K562 (cell line): ENCODE data around the gene EGR4. TPM values are rescaled to one million over a fixed set of nuclear protein-coding genes. Genes with fewer than 3 reads are reported as not detected.

Experiments
- ATAC-seq: fragments of 200-7000 bp; cut with Tn5 transposase; 3 replicates; pipeline ENCODE4 v1.9.1; 2020; ENCODE audit warnings: moderate library complexity
- BruUV-seq: library from RNA; stranded (reverse); fragments of 400-500 nt; replicated peaks from 2 replicates; lab custom pipeline; 2021; lab: Mats Ljungman, UMichigan
- CTCF ChIA-PET: fragments of 300-600 bp; formaldehyde crosslinking; extraction: SDS; loops from one replicate; lab custom pipeline; 2021; ENCODE audit warnings: low intra/inter-chr PET ratio; lab: Yijun Ruan, JAX
- POLR2A ChIA-PET: fragments of 300-600, 350-650 bp; sonication (Branson Sonifier 250); formaldehyde crosslinking; extraction: SDS; loops from one replicate; lab custom pipeline; 2021; ENCODE audit warnings: antibody characterized with exemption, inconsistent platforms; lab: Yijun Ruan, JAX
- DNase-seq, 4 experiments: peaks; one replicate each; pipeline versions ENCODE4 v3.0.0 to v3.0.0-alpha.2; 2011 to 2018; ENCODE audit warnings: low spot score in 3 of 4, mixed read lengths in 3 of 4; ENCODE audit errors: extremely low read depth in 1 of 4
- FAIRE-seq: peaks from 2 replicates; lab custom pipeline; 2011; peaks lifted over from hg19 to GRCh38; lab: Jason Lieb, UNC
- H2AFZ ChIP-seq: 2 replicates; pipeline ENCODE4 v1.6.0; 2011; ENCODE audit warnings: low read depth, low read length, control low read depth, inconsistent platforms
- H3K27ac ChIP-seq: fragments of 200-600 bp; 3 replicates; pipeline ENCODE4 v1.8.0; 2011; ENCODE audit warnings: low read depth, mild to moderate bottlenecking, control low read depth, inconsistent platforms, low read length, moderate library complexity, mixed read lengths; ENCODE audit errors: extremely low read depth
- H3K27me3 ChIP-seq, 2 experiments: fragments of 300-600 bp in 1 of 2; 2 replicates in 1 of 2; 3 replicates in 1 of 2; pipeline versions ENCODE4 v1.6.0 to v1.8.0; 2011; ENCODE audit warnings: inconsistent platforms in 2 of 2, low read length in 2 of 2, mild to moderate bottlenecking in 1 of 2, mixed read lengths in 1 of 2, moderate library complexity in 1 of 2; ENCODE audit not compliant: control insufficient read depth in 2 of 2, insufficient read depth in 2 of 2
- H3K36me3 ChIP-seq: fragments of 300-600 bp; 3 replicates; pipeline ENCODE4 v1.8.0; 2011; ENCODE audit warnings: mild to moderate bottlenecking, low read length, inconsistent platforms; ENCODE audit not compliant: control insufficient read depth, insufficient read depth
- H3K4me1 ChIP-seq, 2 experiments: fragments of 200-600 bp in 1 of 2; replicated peaks in 1 of 2; 2 replicates in 1 of 2; 3 replicates in 1 of 2; pipeline versions ENCODE4 v1.5.1 to v1.8.0; 2011; ENCODE audit warnings: inconsistent platforms in 2 of 2, low read length in 2 of 2, mild to moderate bottlenecking in 1 of 2, mixed read lengths in 1 of 2, moderate library complexity in 1 of 2; ENCODE audit not compliant: control insufficient read depth in 2 of 2, insufficient read depth in 2 of 2
- H3K4me2 ChIP-seq: 2 replicates; pipeline ENCODE4 v1.6.1; 2011; ENCODE audit warnings: low read length, control low read depth, inconsistent platforms, mixed read lengths; ENCODE audit not compliant: insufficient read depth
- H3K4me3 ChIP-seq: fragments of 200-600 bp; sonication (generic), shearing (Covaris generic); 2 replicates; pipeline ENCODE4 v1.5.1; 2016; ENCODE audit warnings: control low read depth, inconsistent platforms
- H3K79me2 ChIP-seq: fragments of 200-600 bp; 3 replicates; pipeline ENCODE4 v1.8.0; 2011; ENCODE audit warnings: low read length, inconsistent platforms; ENCODE audit not compliant: control insufficient read depth, insufficient read depth
- H3K9ac ChIP-seq, 2 experiments: 2 replicates each; pipeline versions ENCODE4 v1.6.0 to v1.6.1; 2011; ENCODE audit warnings: low read depth in 2 of 2, low read length in 2 of 2, control low read depth in 1 of 2, inconsistent platforms in 1 of 2, mild to moderate bottlenecking in 1 of 2, mixed read lengths in 1 of 2; ENCODE audit not compliant: insufficient read depth in 1 of 2
- H3K9me1 ChIP-seq: one replicate; pipeline ENCODE4 v1.6.0; 2011; ENCODE audit warnings: inconsistent platforms, mild to moderate bottlenecking, low read length, moderate library complexity; ENCODE audit not compliant: control insufficient read depth, insufficient read depth
- H3K9me3 ChIP-seq: replicated peaks from 2 replicates; pipeline ENCODE4 v1.5.1; 2011; ENCODE audit warnings: low read depth, low read length, inconsistent platforms; ENCODE audit not compliant: control insufficient read depth, insufficient read depth
- H4K20me1 ChIP-seq: replicated peaks from 2 replicates; pipeline ENCODE4 v1.6.1; 2011; ENCODE audit warnings: low read length, inconsistent platforms, mixed read lengths; ENCODE audit not compliant: control insufficient read depth, insufficient read depth
- CBFB ChIP-seq: sonication (generic); formaldehyde crosslinking; IDR thresholded peaks from 2 replicates; pipeline ENCODE4 v1.4.0; 2020; ENCODE audit warnings: mild to moderate bottlenecking, missing genetic modification reagents
- ESRRA ChIP-seq: fragments of 450-650 bp; IDR thresholded peaks from 2 replicates; pipeline ENCODE4 v1.6.1; 2014; ENCODE audit warnings: low read depth, mild to moderate bottlenecking, moderate library complexity, borderline replicate concordance
- POLR3G ChIP-seq: IDR thresholded peaks from 2 replicates; pipeline ENCODE4 v1.6.1; 2011; ENCODE audit not compliant: insufficient read length, insufficient replicate concordance; ENCODE audit errors: extremely low read depth
- RBM34 ChIP-seq: fragments of 200-400 bp; formaldehyde crosslinking; IDR thresholded peaks from 2 replicates; pipeline ENCODE4 v1.6.1; 2018; ENCODE audit warnings: low read length, borderline replicate concordance; ENCODE audit not compliant: insufficient read depth
- SOX6 ChIP-seq: fragments of 450-650 bp; IDR thresholded peaks from 2 replicates; pipeline ENCODE4 v1.6.1; 2014; ENCODE audit warnings: mild to moderate bottlenecking
- SRSF1 ChIP-seq: fragments of 200-400 bp; formaldehyde crosslinking; IDR thresholded peaks from 2 replicates; pipeline ENCODE4 v1.6.1; 2017; ENCODE audit warnings: mild to moderate bottlenecking, low read depth, low read length, moderate library complexity
- TAF1 ChIP-seq: IDR thresholded peaks from 2 replicates; pipeline ENCODE4 v1.6.1; 2011; ENCODE audit warnings: mild to moderate bottlenecking, low read length, moderate library complexity; ENCODE audit not compliant: insufficient read depth, control insufficient read depth, severe bottlenecking; ENCODE audit errors: extremely low read depth
- YBX1 ChIP-seq: fragments of 450-650 bp; IDR thresholded peaks from 2 replicates; pipeline ENCODE4 v1.7.1; 2016; ENCODE audit warnings: mild to moderate bottlenecking
- ZNF184 ChIP-seq: sonication (generic); formaldehyde crosslinking; IDR thresholded peaks from 2 replicates; pipeline ENCODE4 v1.5.0; 2020; ENCODE audit warnings: missing genetic modification reagents
- ZNF586 ChIP-seq: fragments of 450-650 bp; formaldehyde crosslinking; conservative IDR thresholded peaks from 2 replicates; pipeline ENCODE4 v1.4.0; 2020; ENCODE audit warnings: mild to moderate bottlenecking, moderate library complexity
- WGBS: fragments of 100-300 bp; shearing (Covaris generic); methylation state at CpG from one replicate; pipeline ENCODE4 v1.1.6; 2016; ENCODE audit warnings: low coverage, mixed read lengths; ENCODE audit not compliant: insufficient coverage; ENCODE audit errors: missing lambda C conversion rate; 5-methylcytosine and 5-hydroxymethylcytosine counted together
- in situ Hi-C: fragments of 300-500 bp; cut with MboI; formaldehyde crosslinking; loops from 4 replicates; pipeline ENCODE4 v1.15.0; 2018; ENCODE audit warnings: inconsistent platforms, mixed read lengths
- intact Hi-C: fragments of 100-400 bp; cut with micrococcal nuclease; formaldehyde crosslinking; loops from 2 replicates; pipeline ENCODE4 v1.14.2; 2022
- polyA plus RNA-seq, 8 experiments: library from polyadenylated mRNA; depleted of rRNA in 4 of 8; stranded (reverse) in 5 of 8; unstranded in 3 of 8; fragments of >200 nt; fragmentation: Nextera tagmentation in 2 of 8; fragmentation: Illumina TruSeq in 1 of 8; extraction: Ambion mirVana in 2 of 8; extraction: Trizol in 1 of 8; gene quantifications; 2 replicates each; pipeline versions ENCODE4 v1.2.1 to v1.2.3, GENCODE V29; 2011 to 2014; ENCODE audit warnings: inconsistent platforms in 1 of 8, missing spikeins in 1 of 8
- total RNA-seq, 7 experiments: library from RNA; depleted of rRNA in 6 of 7; stranded (reverse); fragments of >200 nt in 6 of 7; fragmentation: Illumina TruSeq in 2 of 7; extraction: Trizol in 2 of 7; gene quantifications; 2 replicates each; pipeline versions ENCODE4 v1.2.1 to v1.2.3, GENCODE V29; 2011 to 2021; ENCODE audit warnings: low replicate concordance in 1 of 7
- TF ChIP-seq, protein P1 (sequence below): fragments of 250-450 bp; sonication (Bioruptor Pico); IDR thresholded peaks from 2 replicates; pipeline ENCODE4 v1.5.0; 2022; ENCODE audit warnings: mild to moderate bottlenecking

The EGR4 gene
- total and polyA plus RNA-seq, 9 of the 15 experiments (the other 6 are each of a cell fraction or from before 2014, with no cell fraction given), result not detected

DNA sequence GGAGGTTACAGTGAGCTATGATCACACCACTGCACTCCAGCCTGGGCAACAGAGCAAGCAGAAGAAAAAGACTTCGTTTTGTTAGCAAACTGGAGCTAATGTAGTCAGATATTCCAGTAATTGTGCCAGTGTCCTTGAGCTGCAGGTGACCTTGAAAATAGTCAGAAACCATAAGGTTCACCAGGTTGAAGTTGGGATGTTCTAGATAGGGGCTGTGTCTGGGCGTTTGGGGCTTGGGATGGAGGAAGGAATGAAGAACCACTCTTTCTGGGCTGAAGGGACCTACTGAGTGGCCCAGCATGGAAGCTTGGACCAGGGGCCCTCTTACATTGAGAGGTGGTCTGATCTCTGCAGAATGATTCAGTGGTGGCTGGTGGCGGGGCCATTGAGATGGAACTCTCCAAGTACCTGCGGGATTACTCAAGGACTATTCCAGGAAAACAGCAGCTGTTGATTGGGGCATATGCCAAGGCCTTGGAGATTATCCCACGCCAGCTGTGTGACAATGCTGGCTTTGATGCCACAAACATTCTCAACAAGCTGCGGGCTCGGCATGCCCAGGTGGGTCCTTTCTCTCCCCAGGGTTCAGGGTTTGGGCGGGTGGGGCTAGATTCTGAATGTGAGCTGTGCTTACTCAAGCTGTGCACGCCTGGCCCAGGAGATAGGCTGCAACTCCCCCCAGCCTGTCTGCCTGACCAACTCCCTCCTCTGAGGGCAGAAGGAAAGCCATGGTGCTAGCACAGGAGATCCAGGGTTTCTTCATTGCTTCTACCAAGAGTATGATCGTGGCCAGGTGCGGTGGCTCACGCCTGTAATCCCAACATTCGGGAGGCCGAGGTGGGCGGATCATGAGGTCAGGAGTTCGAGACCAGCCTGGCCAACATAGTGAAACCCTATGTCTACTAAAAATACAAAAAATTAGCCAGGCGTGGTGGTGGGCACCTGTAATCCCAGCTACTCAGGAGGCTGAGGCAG is 42.2 kb downstream of the EGR4 start:
- in situ Hi-C loops (no loop called here), intact Hi-C loops (loop anchor here (10.0 kb wide), 1 partner anchor 266 kb away; no protein-coding TSS in a partner anchor)
- CTCF ChIA-PET, result no interaction called here
- Histone ChIP-seq H3K27me3 (no peaks in the 10 kb centered on the region), H3K27ac (no peak overlapping the region), H3K9me1 (no peaks in the 10 kb centered on the region), H3K4me3 (no peak overlapping the region), H3K9ac (no peak overlapping the region), H3K9me3 (no peaks in the 10 kb centered on the region), H3K4me2 (no peak overlapping the region), H3K36me3 (peaks cover 86% of the 10 kb centered on the region), H4K20me1 (0 out of 2 replicates have a peak, but pooled peaks cover 2% of the 10 kb centered on the region), H2AFZ (no peak overlapping the region), H3K79me2 (0 out of 3 replicates have a peak, but pooled peaks cover 9% of the 10 kb centered on the region), H3K4me1 (peaks cover 0 to 10% of the 10 kb centered on the region in 2 experiments; a peak in 3 of 5 replicates)
- BruUV-seq, result no TSS peak
- DNase-seq (no peak), FAIRE-seq (no peak), ATAC-seq (no peak)
- 88% methylated on average over 16 of the region's 17 CpGs for WGBS
- POLR2A ChIA-PET, result interaction anchor here (1.2 to 1.6 kb wide), 4 partner anchors 9 to 285 kb away, joined by 4 to 9 read pairs (median 4); partner anchors contain the start of genes CCT7 and PRADC1
- TF ChIP-seq ESRRA (0 out of 2 replicates have a peak, but pooled peaks have one; percentile 22), CBFB (CRISPR knock-in tag) (no peak), SRSF1 (no peak), TAF1 (no peak), RBM34 (no peak), ZNF586 (no peak), ZNF184 (no peak), YBX1 (no peak), POLR3G (no peak), SOX6 (no peak)
- TF ChIP-seq, protein P1, sequence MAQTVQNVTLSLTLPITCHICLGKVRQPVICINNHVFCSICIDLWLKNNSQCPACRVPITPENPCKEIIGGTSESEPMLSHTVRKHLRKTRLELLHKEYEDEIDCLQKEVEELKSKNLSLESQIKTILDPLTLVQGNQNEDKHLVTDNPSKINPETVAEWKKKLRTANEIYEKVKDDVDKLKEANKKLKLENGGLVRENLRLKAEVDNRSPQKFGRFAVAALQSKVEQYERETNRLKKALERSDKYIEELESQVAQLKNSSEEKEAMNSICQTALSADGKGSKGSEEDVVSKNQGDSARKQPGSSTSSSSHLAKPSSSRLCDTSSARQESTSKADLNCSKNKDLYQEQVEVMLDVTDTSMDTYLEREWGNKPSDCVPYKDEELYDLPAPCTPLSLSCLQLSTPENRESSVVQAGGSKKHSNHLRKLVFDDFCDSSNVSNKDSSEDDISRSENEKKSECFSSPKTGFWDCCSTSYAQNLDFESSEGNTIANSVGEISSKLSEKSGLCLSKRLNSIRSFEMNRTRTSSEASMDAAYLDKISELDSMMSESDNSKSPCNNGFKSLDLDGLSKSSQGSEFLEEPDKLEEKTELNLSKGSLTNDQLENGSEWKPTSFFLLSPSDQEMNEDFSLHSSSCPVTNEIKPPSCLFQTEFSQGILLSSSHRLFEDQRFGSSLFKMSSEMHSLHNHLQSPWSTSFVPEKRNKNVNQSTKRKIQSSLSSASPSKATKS (CRISPR knock-in tag), result no peak
